ENCODE results near the gene PUM1. TPM values are rescaled to one million over a fixed set of nuclear protein-coding genes. Genes with fewer than 3 reads are reported as not detected.

PUM1 gene
- polyA plus RNA-seq, 1 donor: 140 TPM

DNA sequence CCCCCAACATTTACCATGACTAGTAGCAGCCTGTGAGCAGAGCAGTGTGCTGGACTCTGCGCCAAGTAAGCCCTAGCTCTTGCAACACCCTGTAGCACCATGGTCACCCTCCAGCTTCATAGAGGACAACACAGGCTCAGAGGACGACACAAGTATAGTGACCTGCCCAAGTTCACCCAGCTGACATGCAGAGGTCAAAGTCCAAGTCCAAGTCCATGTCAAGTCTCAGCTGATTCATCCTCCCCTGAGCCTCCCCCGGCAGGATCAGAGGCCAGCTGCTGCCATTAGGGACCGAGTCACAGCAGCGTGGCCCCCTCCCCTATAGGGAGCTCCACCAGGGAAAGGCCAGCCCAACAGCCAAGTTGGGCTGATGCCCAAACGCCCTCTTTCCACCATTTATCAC is 172.8 kb downstream of the PUM1 start:
- DNase-seq: no peak

DNA sequence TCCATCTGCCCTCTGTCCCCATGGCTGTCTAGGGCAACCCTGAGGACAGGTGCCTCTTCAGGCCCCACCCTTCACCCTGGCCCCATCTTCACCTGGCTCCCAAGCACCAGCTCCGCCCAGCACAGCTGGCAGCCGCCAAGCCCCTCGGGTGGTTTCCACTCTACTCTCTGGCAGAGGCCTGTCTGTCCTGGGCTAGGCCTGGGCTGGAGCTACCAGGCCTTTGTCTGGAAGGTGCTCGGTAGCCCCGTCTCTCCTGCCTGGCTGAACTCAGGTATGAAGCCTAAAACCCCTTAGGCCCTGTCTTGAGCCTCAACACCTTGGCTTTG is 174.3 kb downstream of the PUM1 start:
- DNase-seq: no peak

DNA sequence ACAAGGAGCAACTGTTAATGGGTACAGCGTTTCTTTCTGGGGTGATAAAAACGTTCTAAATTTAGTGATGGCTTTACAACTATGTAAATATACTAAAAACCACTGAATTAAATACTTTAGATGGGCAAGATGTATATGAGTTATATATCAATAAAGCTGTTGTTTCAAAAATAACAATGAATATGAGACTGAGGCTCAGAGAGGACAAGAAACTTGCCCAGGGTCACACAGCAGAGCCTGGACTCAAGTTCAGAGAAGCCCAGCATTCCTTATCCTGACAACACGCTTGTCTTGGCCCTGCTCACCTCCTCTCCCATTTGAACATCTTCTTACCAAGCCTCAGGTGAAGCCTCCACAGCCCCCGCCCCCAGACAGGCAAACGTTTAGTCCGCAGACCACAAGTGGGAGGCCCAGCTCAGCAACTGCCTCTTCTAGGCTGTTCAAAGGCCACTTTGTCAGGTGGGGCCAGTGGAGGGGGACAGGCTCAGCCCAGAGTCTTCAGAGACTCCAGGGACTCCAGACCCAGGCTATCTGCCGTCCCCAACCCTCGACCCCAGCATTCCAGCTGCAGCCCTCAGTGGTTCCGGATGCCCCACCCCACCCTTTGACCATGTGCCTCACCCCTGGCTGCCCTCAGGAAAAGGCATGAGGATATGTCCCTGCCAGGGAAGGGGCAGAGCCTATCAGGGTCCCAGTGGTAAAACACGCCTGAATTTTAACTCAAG is 174.9 kb downstream of the PUM1 start:
- no peak for DNase-seq

DNA sequence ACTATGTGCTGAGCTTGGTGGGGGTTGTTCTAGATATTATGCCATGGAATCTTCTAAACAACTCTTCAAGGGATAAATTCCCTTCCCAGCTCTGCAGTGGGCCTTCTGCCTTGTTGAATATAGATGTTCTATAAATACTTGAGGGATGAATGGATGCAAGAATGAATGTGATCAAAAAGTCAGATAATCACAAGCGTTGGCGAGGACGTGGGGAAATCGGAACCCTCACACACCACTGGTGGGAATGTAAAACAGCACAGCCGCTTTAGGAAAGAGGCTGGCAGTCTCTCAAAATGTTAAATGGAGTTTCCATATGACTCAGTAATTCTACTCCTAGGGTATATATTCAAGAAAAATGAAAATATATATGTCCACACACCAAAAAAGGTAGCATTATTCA is 176.0 kb downstream of the PUM1 start:
- no peak for DNase-seq

DNA sequence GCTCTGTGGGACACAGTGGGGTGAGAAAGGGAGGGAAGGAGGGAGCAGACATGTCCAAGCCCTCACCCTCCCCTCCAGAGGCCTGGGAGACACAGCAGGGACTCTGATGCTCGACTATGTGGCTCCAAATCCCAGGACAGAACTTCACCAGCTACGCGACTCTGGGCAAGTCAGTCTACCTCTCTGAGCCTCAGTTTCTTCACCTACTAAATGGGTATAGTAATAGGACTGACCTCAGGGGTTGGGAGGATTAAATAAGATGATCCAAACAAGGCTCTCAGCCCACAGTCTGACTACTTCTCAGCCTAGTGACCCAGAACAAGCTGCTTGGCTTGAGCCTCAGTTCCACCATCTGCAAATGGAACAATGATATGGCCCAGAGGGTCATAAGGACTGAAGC is 176.5 kb downstream of the PUM1 start:
- no peak for DNase-seq

DNA sequence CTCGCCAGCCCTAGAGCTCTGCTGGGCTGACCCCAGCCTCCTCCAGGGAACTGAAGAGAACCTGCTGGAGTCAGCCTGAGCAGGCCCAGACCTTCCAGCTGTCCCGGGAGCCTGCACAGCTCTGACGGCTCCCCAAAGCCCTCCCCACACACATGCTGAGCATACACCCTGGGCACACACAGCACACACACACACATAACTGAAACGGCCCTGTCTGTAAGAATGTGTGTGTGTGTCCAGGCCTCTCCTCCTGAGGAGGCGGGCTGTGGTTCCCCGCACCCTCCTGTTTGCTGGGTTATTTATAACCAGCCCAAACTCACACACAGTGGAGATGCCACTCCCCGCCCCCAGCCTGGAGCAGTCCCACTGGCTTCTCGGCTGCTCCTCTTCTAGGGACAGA is 177.1 kb downstream of the PUM1 start:
- DNase-seq: no peak

DNA sequence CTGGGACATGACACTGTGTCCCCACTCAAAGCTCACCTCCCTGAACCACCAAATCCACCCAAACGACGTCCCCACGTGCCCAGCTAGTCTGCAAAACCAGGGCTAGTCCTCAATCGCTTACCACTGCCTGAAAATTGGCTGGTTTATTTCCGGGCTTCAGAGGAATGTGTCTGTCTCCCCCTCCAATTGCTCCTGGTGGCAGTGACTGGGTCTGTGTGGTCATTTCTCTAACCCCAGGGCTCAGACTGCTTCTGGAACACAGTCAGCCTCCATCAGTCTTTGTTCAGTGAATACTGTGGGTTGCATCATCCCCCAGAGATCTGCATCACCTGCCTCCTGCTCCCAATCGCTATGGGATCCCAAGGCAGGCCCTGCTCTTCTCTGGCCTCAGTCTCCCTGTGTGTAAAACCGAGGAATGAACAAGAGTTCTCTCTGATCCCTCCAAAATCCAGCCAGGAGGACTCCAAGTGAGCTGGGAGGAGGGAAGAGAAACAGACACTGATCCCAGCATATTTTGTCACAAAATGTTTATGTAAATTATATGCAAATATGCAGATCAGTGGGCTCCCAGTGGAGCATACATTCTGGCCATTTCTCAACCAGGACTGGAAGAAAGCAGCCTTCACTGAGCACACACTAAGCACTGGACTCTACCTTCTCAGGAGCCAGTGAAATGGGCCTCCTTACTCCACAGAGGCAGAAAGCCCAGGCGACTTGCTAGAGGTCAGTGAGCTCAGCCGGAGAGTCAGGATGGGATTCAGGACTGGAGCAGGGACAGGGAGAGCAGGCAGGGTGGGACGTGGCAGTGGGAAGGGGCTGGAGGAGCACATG is 177.8 kb downstream of the PUM1 start:
- DNase-seq: no peak

DNA sequence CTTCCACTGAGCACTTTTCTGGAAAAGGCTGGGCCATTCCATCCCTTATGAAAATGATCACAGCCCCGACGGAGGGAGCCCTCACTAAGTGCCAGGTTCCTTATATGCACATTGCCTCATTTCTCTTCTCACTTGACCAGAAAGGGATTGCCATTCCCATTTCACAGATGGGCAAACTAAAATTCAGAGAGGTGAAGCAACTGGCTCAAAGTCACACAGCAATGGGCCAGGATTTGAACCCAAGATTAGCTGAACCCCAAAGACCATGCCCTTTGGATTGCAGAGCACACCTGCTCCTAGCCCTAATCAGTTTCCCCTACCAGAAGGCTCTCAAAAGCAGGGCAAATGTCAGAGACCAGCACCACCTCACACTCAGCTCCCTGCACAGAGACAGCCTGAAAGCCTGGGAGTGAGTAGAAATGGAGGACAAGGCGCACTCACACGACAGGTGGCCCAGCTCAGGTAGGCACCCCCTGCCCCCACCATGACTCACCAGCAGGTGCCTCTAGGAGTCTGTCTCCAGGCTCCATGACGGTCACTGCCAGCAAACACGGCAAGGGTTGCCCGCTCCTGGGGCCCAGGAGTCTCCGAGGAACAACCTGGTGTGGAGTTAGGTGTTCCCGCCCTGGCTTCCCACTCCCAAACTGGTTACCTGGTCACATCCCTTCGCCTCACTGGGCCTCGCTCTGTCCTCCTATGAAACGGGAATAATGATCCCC is 178.6 kb downstream of the PUM1 start:
- DNase-seq: no peak

DNA sequence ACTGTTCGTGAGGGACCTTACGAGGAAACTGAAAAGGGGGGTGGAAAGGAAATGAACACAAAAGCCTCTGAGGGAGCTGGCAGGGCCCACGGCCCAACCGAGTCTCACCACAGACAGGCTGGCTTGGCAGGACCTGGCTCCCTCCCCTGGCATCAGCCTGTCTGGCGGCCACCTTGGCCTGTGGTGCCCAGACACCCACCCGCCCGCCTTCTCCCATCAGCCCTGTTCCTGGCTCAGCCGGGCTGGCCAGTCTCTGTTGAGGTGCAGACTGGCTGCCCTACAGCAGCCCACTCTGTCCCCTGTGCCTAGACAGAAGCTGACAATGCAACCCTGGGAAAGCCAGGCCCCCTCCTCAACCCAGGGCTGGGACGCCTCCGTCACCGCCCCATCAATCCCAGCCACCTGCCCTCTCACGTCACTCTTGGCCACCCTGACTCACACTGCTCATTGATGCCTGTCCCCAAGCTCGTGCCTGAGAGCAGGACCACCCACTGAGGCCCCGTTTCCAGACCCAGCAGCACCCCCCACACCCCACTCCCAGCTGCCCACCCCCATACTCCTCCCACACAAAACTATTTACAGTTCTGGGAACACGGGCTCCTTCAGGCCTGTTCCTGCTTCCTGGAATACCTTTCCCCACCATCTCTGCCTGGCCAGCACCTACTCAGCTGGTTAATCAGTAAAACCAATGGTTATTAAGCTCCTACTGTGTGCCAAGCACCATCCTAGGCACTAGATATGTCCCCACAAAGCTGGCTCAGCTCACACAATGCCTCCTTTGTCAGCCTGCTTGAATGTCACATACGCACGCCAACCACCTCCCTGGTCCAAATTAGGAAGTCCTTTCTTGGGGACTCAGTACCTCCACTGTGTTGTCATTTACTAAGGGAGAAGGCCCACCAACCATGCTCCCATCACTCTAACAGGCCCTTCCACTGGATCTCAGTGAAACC is 179.7 kb downstream of the PUM1 start:
- no peak for DNase-seq

DNA sequence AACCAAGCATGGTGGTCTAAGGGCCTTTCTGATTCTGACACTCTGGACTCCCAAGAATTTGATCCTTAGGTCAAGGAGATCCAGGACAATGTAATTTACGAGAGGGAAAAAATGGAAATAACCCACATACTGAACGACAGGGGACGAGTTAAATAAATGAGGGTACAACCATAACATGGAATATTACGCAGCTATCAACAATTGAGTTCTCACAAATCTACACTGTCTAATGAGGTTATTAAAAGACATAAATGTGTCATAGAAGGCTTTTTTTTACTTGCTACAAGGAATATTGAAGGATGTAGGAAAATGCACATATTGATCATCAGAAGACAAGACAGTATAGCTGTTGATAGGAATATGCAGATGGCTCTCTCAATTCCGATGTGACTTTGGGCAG is 180.8 kb downstream of the PUM1 start:
- no peak for DNase-seq

DNA sequence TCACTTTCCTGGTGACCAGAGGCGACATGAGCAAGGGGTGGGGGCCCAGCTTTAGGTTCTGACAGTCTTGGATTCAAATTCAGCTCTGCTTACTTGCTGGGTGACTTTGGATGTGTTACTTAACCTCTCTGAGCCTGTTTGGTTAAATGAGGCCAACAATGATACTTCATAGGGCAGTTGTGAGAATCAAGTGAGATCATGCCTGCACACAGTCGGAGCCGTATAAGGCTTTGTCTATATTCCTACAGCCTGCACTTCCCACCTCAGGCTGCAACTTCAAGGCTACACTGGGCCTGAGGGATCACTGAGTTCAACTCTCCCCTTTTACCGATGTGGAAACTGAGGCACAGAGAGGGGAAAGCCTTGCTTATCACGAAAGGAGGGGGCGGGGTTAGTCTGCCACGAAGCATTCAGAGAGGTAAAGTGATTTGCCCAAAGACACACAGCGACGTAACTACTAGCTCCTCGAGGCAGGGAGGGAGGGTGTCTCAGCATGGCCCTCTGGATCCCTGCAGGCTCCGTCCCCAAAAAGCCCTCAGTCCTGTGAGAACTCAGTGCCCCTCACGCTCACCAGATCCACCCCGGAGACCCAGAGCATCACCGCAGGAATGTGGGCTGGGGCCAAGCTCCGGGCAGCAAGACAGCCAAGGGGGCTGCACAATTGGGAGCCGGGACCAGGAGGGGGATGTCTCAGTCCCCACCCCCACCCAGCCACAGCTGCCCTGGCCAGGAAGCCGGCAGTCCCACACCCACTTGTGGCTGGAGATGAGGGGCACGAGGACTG is 181.9 kb downstream of the PUM1 start:
- DNase-seq: no peak

DNA sequence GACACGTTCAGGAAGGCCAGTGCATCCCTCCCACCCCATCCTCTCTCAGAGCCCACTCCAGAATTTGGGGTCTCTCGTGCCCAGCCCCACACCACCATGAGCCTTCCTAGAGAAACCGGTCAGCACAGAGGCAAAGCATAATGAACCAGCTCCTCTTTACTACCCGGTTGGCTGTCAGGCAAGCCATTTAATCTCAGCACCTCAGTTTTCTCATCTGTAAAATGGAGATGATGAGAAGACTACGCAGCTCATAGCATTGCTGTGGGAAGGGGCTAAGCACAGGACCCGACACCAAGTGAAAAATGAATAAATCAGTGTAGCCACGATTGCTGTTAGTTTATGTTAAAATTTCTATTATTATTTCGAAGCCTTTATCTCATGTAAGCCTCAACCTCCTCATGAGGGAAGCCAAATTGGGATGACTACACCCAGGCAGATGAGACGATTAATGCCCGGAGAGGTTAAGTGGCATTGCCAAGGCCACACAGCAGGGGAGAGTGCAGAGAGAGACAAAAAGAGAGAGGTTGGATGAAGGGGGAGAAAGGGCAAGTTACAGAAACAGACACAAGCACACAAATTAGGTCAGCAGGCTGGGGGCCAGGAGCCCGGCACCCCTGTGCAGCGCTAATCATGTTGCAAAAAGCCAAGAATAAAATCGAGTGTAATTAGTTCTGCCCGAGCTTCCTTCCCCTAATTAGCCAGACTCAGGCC is 182.7 kb downstream of the PUM1 start:
- DNase-seq: no peak

Other genes starting within 250 kb of the PUM1 start
- gene SDC3, start 157.0 kb downstream of the PUM1 start, polyA plus RNA-seq (ENCODE audit: insufficient read length): 24.8 TPM
- gene NKAIN1, start 174.2 kb upstream of the PUM1 start, polyA plus RNA-seq (ENCODE audit: insufficient read length): 3.4 TPM
- 82.5 TPM for gene SNRNP40, start 231.1 kb upstream of the PUM1 start, polyA plus RNA-seq (ENCODE audit: insufficient read length)
- 53.9 TPM for gene ZCCHC17, start 231.3 kb upstream of the PUM1 start, polyA plus RNA-seq (ENCODE audit: insufficient read length)

Measured in left kidney (tissue), 2 donors.